H9 (cell line): Measurements from ENCODE around the gene SLC35D3. TPM values are rescaled to one million over a fixed set of nuclear protein-coding genes. Genes with fewer than 3 reads are reported as not detected.

Source experiments
- DNase-seq: peaks from one replicate; pipeline ENCODE4 v3.0.0-alpha.2; 2017
- H2AFZ ChIP-seq: one replicate; pipeline ENCODE4 v1.6.1; 2013; ENCODE audit warnings: mild to moderate bottlenecking, low read length, control low read depth, moderate library complexity
- H2AK5ac ChIP-seq: 2 replicates; pipeline ENCODE4 v1.6.1; 2013; ENCODE audit warnings: low read length, control low read depth, mixed read lengths; ENCODE audit not compliant: insufficient read length
- H2BK120ac ChIP-seq: one replicate; pipeline ENCODE4 v1.6.1; 2013; ENCODE audit warnings: low read depth, mild to moderate bottlenecking, low read length, control low read depth, inconsistent platforms; ENCODE audit not compliant: poor library complexity, severe bottlenecking
- H2BK12ac ChIP-seq: 2 replicates; pipeline ENCODE4 v1.6.1; 2013; ENCODE audit warnings: low read length, control low read depth, mixed read lengths, low read depth; ENCODE audit not compliant: insufficient read length
- H2BK15ac ChIP-seq: 2 replicates; pipeline ENCODE4 v1.6.1; 2013; ENCODE audit warnings: low read depth, low read length, control low read depth
- H2BK20ac ChIP-seq: one replicate; pipeline ENCODE4 v1.6.1; 2013; ENCODE audit warnings: low read depth, mild to moderate bottlenecking, low read length, control low read depth, inconsistent platforms; ENCODE audit not compliant: poor library complexity, severe bottlenecking
- H2BK5ac ChIP-seq: 2 replicates; pipeline ENCODE4 v1.6.1; 2013; ENCODE audit warnings: low read length, control low read depth, mixed read lengths; ENCODE audit not compliant: insufficient read length
- H3K14ac ChIP-seq: 2 replicates; pipeline ENCODE4 v1.6.1; 2013; ENCODE audit warnings: low read length, control low read depth; ENCODE audit not compliant: insufficient read depth
- H3K18ac ChIP-seq: 2 replicates; pipeline ENCODE4 v1.6.1; 2013; ENCODE audit warnings: low read depth, mild to moderate bottlenecking, mixed read lengths, low read length, control low read depth; ENCODE audit not compliant: insufficient read length
- H3K23ac ChIP-seq: 2 replicates; pipeline ENCODE4 v1.6.1; 2013; ENCODE audit warnings: low read length, control low read depth, mixed read lengths, low read depth; ENCODE audit not compliant: insufficient read length
- H3K23me2 ChIP-seq: 2 replicates; pipeline ENCODE4 v1.6.1; 2013; ENCODE audit warnings: low read depth, mild to moderate bottlenecking, mixed read lengths, low read length, control low read depth; ENCODE audit not compliant: insufficient read length, poor library complexity, severe bottlenecking
- H3K27ac ChIP-seq: 2 replicates; pipeline ENCODE4 v1.5.1; 2013; ENCODE audit warnings: low read length, control low read depth, mixed read lengths, low read depth; ENCODE audit not compliant: insufficient read length
- H3K27me3 ChIP-seq: 2 replicates; pipeline ENCODE4 v1.6.1; 2013; ENCODE audit warnings: low read length, control low read depth, inconsistent platforms; ENCODE audit not compliant: insufficient read depth
- H3K4ac ChIP-seq: 2 replicates; pipeline ENCODE4 v1.6.1; 2013; ENCODE audit warnings: low read depth, mild to moderate bottlenecking, control low read depth, inconsistent platforms, low read length, moderate library complexity
- H3K4me1 ChIP-seq: 2 replicates; pipeline ENCODE4 v1.6.1; 2013; ENCODE audit warnings: low read length, control low read depth, inconsistent platforms; ENCODE audit not compliant: insufficient read depth
- H3K4me2 ChIP-seq: 2 replicates; pipeline ENCODE4 v1.6.1; 2013; ENCODE audit warnings: low read length, control low read depth, mixed read lengths; ENCODE audit not compliant: insufficient read length, insufficient read depth
- H3K56ac ChIP-seq: 2 replicates; pipeline ENCODE4 v1.6.1; 2013; ENCODE audit warnings: low read depth, mild to moderate bottlenecking, mixed read lengths, low read length, control low read depth; ENCODE audit not compliant: insufficient read length
- H3K79me1 ChIP-seq: 2 replicates; pipeline ENCODE4 v1.6.1; 2013; ENCODE audit warnings: low read depth, mild to moderate bottlenecking, moderate library complexity, low read length, control low read depth, inconsistent platforms; ENCODE audit not compliant: insufficient read depth, poor library complexity, severe bottlenecking
- H3K79me2 ChIP-seq: 2 replicates; pipeline ENCODE4 v1.6.1; 2013; ENCODE audit warnings: low read length, control low read depth, inconsistent platforms; ENCODE audit not compliant: insufficient read depth
- H3K9ac ChIP-seq: 2 replicates; pipeline ENCODE4 v1.6.1; 2013; ENCODE audit warnings: low read length, control low read depth, mixed read lengths; ENCODE audit not compliant: insufficient read length; ENCODE audit errors: extremely low read depth
- H3K9me3 ChIP-seq: one replicate; pipeline ENCODE4 v1.6.1; 2013; ENCODE audit warnings: low read depth, low read length, inconsistent platforms; ENCODE audit not compliant: control insufficient read depth
- H3T11ph ChIP-seq: one replicate; pipeline ENCODE4 v1.6.1; 2013; ENCODE audit warnings: mild to moderate bottlenecking, low read length, control low read depth, inconsistent platforms
- H4K20me1 ChIP-seq: one replicate; pipeline ENCODE4 v1.6.1; 2013; ENCODE audit not compliant: control insufficient read depth, insufficient read length, insufficient read depth
- H4K5ac ChIP-seq: 2 replicates; pipeline ENCODE4 v1.6.1; 2013; ENCODE audit warnings: low read depth, mild to moderate bottlenecking, mixed read lengths, low read length, control low read depth; ENCODE audit not compliant: insufficient read length
- H4K8ac ChIP-seq: replicated peaks from 2 replicates; pipeline ENCODE4 v1.6.1; 2013; ENCODE audit warnings: low read length, control low read depth, mixed read lengths, low read depth; ENCODE audit not compliant: insufficient read length
- H4K91ac ChIP-seq: 2 replicates; pipeline ENCODE4 v1.6.1; 2013; ENCODE audit warnings: low read depth, mild to moderate bottlenecking, moderate library complexity, mixed read lengths, low read length, control low read depth; ENCODE audit not compliant: insufficient read length
- H3K27ac Mint-ChIP-seq, 3 experiments: 2 replicates in 2 of 3; 3 replicates in 1 of 3; pipeline ENCODE4 v1.8.0; 2020 to 2021; ENCODE audit warnings: mixed read lengths in 3 of 3, mild to moderate bottlenecking in 1 of 3, moderate library complexity in 1 of 3
- H3K27me3 Mint-ChIP-seq: 2 replicates; pipeline ENCODE4 v1.8.0; 2021; ENCODE audit warnings: low read depth, mild to moderate bottlenecking, moderate library complexity, mixed read lengths
- H3K36me3 Mint-ChIP-seq, 3 experiments: 2 replicates in 2 of 3; 3 replicates in 1 of 3; pipeline ENCODE4 v1.8.0; 2020 to 2021; ENCODE audit warnings: low read depth in 3 of 3, mixed read lengths in 3 of 3; ENCODE audit not compliant: insufficient read depth in 1 of 3
- H3K4me1 Mint-ChIP-seq, 2 experiments: 2 replicates each; pipeline ENCODE4 v1.8.0; 2020; ENCODE audit warnings: mixed read lengths in 2 of 2
- H3K4me3 Mint-ChIP-seq, 2 experiments: 2 replicates in 1 of 2; 3 replicates in 1 of 2; pipeline ENCODE4 v1.8.0; 2020 to 2021; ENCODE audit warnings: mild to moderate bottlenecking in 2 of 2, mixed read lengths in 2 of 2, moderate library complexity in 1 of 2
- H3K9me3 Mint-ChIP-seq, 2 experiments: 2 replicates in 1 of 2; 3 replicates in 1 of 2; pipeline ENCODE4 v1.8.0; 2020; ENCODE audit warnings: mild to moderate bottlenecking in 2 of 2, mixed read lengths in 2 of 2, moderate library complexity in 1 of 2
- WGBS: extraction: QIAGEN DNeasy Blood & Tissue Kit; methylation state at CpG from one replicate; pipeline ENCODE4 v1.1.7; 2013; ENCODE audit warnings: missing lambda C conversion rate, low lambda C conversion rate, mixed read lengths; ENCODE audit not compliant: insufficient read length; ENCODE audit errors: extremely low coverage; 5-methylcytosine and 5-hydroxymethylcytosine counted together
- total RNA-seq: library from RNA; stranded (reverse); gene quantifications from 2 replicates; pipeline ENCODE4 v1.2.1, GENCODE V29; 2021
- TF ChIP-seq, protein P1 (sequence below): fragments of 200-600 bp; sonication (generic); conservative IDR thresholded peaks from 3 replicates; pipeline ENCODE4 v1.8.0; 2021; ENCODE audit warnings: antibody characterized with exemption, mild to moderate bottlenecking

Gene SLC35D3
- total RNA-seq, 1 experiment from 2014 or later: 0.17 TPM

DNA sequence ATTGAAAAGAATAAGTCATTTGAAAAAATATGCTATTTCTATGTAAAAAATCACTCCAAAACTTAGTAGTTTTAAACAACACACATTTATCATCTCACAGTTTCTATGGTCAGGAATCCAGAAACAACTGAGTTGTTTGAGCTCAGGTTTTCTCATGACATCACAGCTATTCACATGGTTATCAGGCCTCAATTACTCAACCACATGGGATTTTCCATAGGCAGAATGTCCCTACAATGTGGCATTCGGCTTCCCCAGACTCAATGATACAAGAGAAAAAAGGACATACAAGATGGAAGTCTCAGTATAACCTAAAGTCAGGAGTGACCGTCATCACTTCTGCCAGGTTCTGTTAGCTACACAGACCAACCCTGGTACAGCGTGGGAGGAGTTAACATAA is 3.4 kb upstream of the SLC35D3 start:
- Histone ChIP-seq H3K23me2 (peaks cover 25% of the 10 kb centered on the region), H4K20me1 (no peaks in the 10 kb centered on the region), H2BK15ac (no peak overlapping the region), H3K79me1 (no peaks in the 10 kb centered on the region), H3K14ac (no peak overlapping the region), H2BK120ac (no peak overlapping the region), H2BK12ac (no peak overlapping the region), H3K4me1 (peaks cover 2% of the 10 kb centered on the region; the same call in 1 of the 2 replicates), H4K8ac (no peak overlapping the region), H3K79me2 (no peaks in the 10 kb centered on the region), H3K18ac (no peak overlapping the region), H3K9ac (no peak overlapping the region), H4K5ac (no peak overlapping the region), H3K56ac (no peak overlapping the region), H3K4me2 (no peak overlapping the region), H2BK20ac (no peak overlapping the region), H3K23ac (no peak overlapping the region), H3K27ac (no peak overlapping the region), H3K4ac (no peak overlapping the region), H3T11ph (no peak overlapping the region), H4K91ac (no peak overlapping the region), H2AFZ (no peak overlapping the region), H2BK5ac (no peak overlapping the region), H3K9me3 (no peaks in the 10 kb centered on the region), H3K27me3 (peaks cover 26% of the 10 kb centered on the region; the same call in 1 of the 2 replicates), H2AK5ac (no peak overlapping the region)
- H3K36me3 Mint-ChIP-seq: no peaks in the 10 kb centered on the region; a peak in 1 of 7 replicates
- no peak for DNase-seq
- TF ChIP-seq, protein P1, sequence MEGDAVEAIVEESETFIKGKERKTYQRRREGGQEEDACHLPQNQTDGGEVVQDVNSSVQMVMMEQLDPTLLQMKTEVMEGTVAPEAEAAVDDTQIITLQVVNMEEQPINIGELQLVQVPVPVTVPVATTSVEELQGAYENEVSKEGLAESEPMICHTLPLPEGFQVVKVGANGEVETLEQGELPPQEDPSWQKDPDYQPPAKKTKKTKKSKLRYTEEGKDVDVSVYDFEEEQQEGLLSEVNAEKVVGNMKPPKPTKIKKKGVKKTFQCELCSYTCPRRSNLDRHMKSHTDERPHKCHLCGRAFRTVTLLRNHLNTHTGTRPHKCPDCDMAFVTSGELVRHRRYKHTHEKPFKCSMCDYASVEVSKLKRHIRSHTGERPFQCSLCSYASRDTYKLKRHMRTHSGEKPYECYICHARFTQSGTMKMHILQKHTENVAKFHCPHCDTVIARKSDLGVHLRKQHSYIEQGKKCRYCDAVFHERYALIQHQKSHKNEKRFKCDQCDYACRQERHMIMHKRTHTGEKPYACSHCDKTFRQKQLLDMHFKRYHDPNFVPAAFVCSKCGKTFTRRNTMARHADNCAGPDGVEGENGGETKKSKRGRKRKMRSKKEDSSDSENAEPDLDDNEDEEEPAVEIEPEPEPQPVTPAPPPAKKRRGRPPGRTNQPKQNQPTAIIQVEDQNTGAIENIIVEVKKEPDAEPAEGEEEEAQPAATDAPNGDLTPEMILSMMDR: no peak
- no peak overlapping the region for H3K27ac Mint-ChIP-seq
- no peak overlapping the region for H3K4me3 Mint-ChIP-seq
- peaks cover 6 to 19% of the 10 kb centered on the region in 2 experiments for H3K4me1 Mint-ChIP-seq
- no peaks in the 10 kb centered on the region for H3K9me3 Mint-ChIP-seq
- H3K27me3 Mint-ChIP-seq: peaks cover 52% of the 10 kb centered on the region
- WGBS: no CpG with 5 or more reads among the region's 3 CpGs
